Raji (cell line): ENCODE results near the gene RPS6KL1.

ENCODE experiments used
- POLR2A ChIP-seq: IDR thresholded peaks from 2 replicates; pipeline ENCODE4 v1.6.1; 2011; ENCODE audit warnings: low read depth, low read length, control low read depth; ENCODE audit not compliant: insufficient read depth

RPS6KL1 gene

GRCh38 chr14:74922752-74923401, at the start of gene RPS6KL1:
Gene RPS6KL1 (minus strand): TSS chr14:74923260. CDS start chr14:74921541, 1,719 bp downstream.
- TF ChIP-seq POLR2A = peak; percentile 53

GRCh38 chr14:74968811-74969210, 45.8 kb upstream of the RPS6KL1 start:
- no peak for TF ChIP-seq POLR2A

GRCh38 chr14:74965486-74966153, 42.6 kb upstream of the RPS6KL1 start:
- TF ChIP-seq POLR2A = no peak

- TF ChIP-seq POLR2A = no peak
Observed at GRCh38 chr14:74964787-74965485, 41.9 kb upstream of the RPS6KL1 start.

GRCh38 chr14:74963705-74964271, 40.7 kb upstream of the RPS6KL1 start:
- no peak for TF ChIP-seq POLR2A

- no peak for TF ChIP-seq POLR2A
Observed at GRCh38 chr14:74963178-74963704, 40.2 kb upstream of the RPS6KL1 start.

- TF ChIP-seq POLR2A = no peak
Observed at GRCh38 chr14:74962493-74962892, 39.4 kb upstream of the RPS6KL1 start.

- TF ChIP-seq POLR2A = no peak
Observed at GRCh38 chr14:74962046-74962445, 39.0 kb upstream of the RPS6KL1 start.

- TF ChIP-seq POLR2A = no peak
Observed at GRCh38 chr14:74961238-74961911, 38.3 kb upstream of the RPS6KL1 start.

GRCh38 chr14:74960736-74961135, 37.7 kb upstream of the RPS6KL1 start:
- TF ChIP-seq POLR2A = no peak

- TF ChIP-seq POLR2A = no peak
Observed at GRCh38 chr14:74959596-74960180, 36.6 kb upstream of the RPS6KL1 start.

- no peak for TF ChIP-seq POLR2A
Observed at GRCh38 chr14:74956280-74957072, 33.4 kb upstream of the RPS6KL1 start.

GRCh38 chr14:74956027-74956279, 32.9 kb upstream of the RPS6KL1 start:
- no peak for TF ChIP-seq POLR2A

GRCh38 chr14:74955229-74956026, 32.4 kb upstream of the RPS6KL1 start, which contains the start of gene PGF:
Gene PGF (minus strand): TSS chr14:74955597. CDS start chr14:74955242, 355 bp downstream.
- TF ChIP-seq POLR2A = no peak

GRCh38 chr14:74954947-74955228, 31.8 kb upstream of the RPS6KL1 start:
- TF ChIP-seq POLR2A = no peak
